HG03457 (cell line): ENCODE data around the gene STX12.
A peak's percentile ranks its signal among the peaks of the same experiment; 100 is the strongest.

Experiments
- ATAC-seq: cut with Tn5 transposase; IDR thresholded peaks from one replicate; pipeline ENCODE4 v1.9.1; 2021; ENCODE audit warnings: moderate number of reproducible peaks; ENCODE audit not compliant: unreplicated experiment

STX12 gene

GRCh38 chr1:27772932-27773825, at the start of gene STX12:
STX12 (plus strand) TSS chr1:27773219; CDS start chr1:27773308, 89 bp downstream.
- peak; percentile 88 for ATAC-seq

GRCh38 chr1:27724961-27725373, 48.1 kb upstream of the STX12 start:
- ATAC-seq, result no peak

- peak; percentile 88 for ATAC-seq
Measured at GRCh38 chr1:27725374-27726172, 47.4 kb upstream of the STX12 start, which contains the start of gene FAM76A. FAM76A (plus strand) TSS chr1:27725961; CDS start chr1:27726081, 120 bp downstream.

- ATAC-seq, result peak; percentile 22
Measured at GRCh38 chr1:27726173-27727044, 46.6 kb upstream of the STX12 start.

GRCh38 chr1:27727126-27727525, 45.9 kb upstream of the STX12 start:
- no peak for ATAC-seq

GRCh38 chr1:27736252-27736651, 36.8 kb upstream of the STX12 start:
- no peak for ATAC-seq

- no peak for ATAC-seq
Measured at GRCh38 chr1:27741121-27741520, 31.9 kb upstream of the STX12 start.

GRCh38 chr1:27744556-27744955, 28.5 kb upstream of the STX12 start:
- no peak for ATAC-seq

- no peak for ATAC-seq
Measured at GRCh38 chr1:27745466-27745865, 27.6 kb upstream of the STX12 start.

GRCh38 chr1:27752360-27752759, 20.7 kb upstream of the STX12 start:
- no peak for ATAC-seq

- no peak for ATAC-seq
Measured at GRCh38 chr1:27755286-27755685, 17.7 kb upstream of the STX12 start.

GRCh38 chr1:27755865-27756264, 17.2 kb upstream of the STX12 start:
- ATAC-seq, result no peak

- ATAC-seq, result no peak
Measured at GRCh38 chr1:27759236-27759635, 13.8 kb upstream of the STX12 start.

GRCh38 chr1:27760426-27760825, 12.6 kb upstream of the STX12 start:
- no peak for ATAC-seq

- ATAC-seq, result no peak
Measured at GRCh38 chr1:27762033-27762432, 11.0 kb upstream of the STX12 start.

GRCh38 chr1:27763358-27763757, 9.7 kb upstream of the STX12 start:
- no peak for ATAC-seq

- no peak for ATAC-seq
Measured at GRCh38 chr1:27770293-27770830, 2.7 kb upstream of the STX12 start.

- no peak for ATAC-seq
Measured at GRCh38 chr1:27772036-27772931, 735 bp upstream of the STX12 start.

- ATAC-seq, result peak; percentile 8
Measured at GRCh38 chr1:27773826-27774445, 917 bp downstream of the STX12 start.
